ENCODE results near the gene PRKD2.

DNA sequence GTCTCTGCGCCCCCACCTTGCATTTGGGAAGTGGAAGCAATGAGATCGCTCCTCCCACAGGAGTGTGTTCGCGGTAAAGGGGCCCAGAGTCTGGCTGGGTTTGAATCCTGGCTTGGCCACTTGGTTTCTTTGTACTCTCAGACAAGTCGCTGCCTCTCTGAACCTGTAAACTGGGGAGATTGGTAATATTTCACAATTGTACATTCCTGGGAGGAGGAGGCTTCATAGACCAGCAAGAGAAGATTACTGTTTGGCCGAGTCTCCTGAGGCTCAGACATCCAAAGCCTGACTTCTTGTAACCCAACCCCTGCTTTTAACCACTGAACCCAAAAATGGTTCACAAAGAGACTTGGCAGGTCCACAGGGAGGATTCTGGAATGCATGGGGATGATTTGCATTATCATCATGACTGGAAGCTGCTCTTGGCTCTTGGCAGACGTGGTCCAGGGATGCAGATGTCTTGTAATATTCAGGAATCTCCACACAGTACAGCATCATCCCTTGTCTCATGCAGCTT is 43.0 kb upstream of the PRKD2 start:
- TF ChIP-seq, protein P1, sequence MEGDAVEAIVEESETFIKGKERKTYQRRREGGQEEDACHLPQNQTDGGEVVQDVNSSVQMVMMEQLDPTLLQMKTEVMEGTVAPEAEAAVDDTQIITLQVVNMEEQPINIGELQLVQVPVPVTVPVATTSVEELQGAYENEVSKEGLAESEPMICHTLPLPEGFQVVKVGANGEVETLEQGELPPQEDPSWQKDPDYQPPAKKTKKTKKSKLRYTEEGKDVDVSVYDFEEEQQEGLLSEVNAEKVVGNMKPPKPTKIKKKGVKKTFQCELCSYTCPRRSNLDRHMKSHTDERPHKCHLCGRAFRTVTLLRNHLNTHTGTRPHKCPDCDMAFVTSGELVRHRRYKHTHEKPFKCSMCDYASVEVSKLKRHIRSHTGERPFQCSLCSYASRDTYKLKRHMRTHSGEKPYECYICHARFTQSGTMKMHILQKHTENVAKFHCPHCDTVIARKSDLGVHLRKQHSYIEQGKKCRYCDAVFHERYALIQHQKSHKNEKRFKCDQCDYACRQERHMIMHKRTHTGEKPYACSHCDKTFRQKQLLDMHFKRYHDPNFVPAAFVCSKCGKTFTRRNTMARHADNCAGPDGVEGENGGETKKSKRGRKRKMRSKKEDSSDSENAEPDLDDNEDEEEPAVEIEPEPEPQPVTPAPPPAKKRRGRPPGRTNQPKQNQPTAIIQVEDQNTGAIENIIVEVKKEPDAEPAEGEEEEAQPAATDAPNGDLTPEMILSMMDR (IDR thresholded peaks at IDR 0.05) = no peak
- TF ChIP-seq POLR2A (IDR thresholded peaks at IDR 0.05) = no peak
